GM19467 (cell line): Measurements from ENCODE around the gene AMY1A.
"Not testable (repeated sequence)": the region's sequence is repeated elsewhere in the genome, so short reads cannot be mapped to it uniquely, and the experiment has no call there.

Experiments used
- ATAC-seq: cut with Tn5 transposase; IDR thresholded peaks from one replicate; pipeline ENCODE4 v1.9.1; 2021; ENCODE audit warnings: mild to moderate bottlenecking, moderate library complexity; ENCODE audit not compliant: unreplicated experiment

AMY1A gene

GRCh38 chr1:103655460-103655859, at the start of gene AMY1A:
Gene AMY1A, plus strand, starts transcription at chr1:103655760. Its CDS starts 571 bp downstream, at chr1:103656331.
- not testable (repeated sequence) for ATAC-seq

GRCh38 chr1:103616362-103616761, 39.2 kb upstream of the AMY1A start:
- no peak for ATAC-seq

DNA sequence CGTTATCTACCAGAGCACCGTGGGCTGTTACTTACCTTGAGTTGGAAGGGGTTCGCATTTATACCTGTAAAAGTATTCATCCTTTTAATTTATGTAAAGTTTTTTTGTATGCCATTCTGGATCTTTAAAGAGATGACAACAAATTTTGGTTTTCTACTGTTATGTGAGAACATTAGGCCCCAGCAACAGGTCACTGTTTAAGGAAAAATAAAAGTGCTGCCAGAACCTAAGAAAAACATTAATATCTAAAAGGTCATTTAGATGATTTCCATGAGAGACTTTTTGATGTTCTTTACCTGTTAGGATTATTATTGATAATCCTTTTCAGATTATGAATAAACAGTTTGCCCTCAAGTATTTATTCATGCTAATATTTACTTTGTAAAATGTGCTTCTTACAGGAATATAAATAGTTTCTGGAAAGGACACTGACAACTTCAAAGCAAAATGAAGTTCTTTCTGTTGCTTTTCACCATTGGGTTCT, 38.5 kb upstream of the AMY1A start, which contains the start of gene AMY2A:
TSS of gene AMY2A (plus strand) at position 434 of the 484 bp plus-strand sequence. CDS start at position 448, 14 bp downstream.
- ATAC-seq: not testable (repeated sequence)

DNA sequence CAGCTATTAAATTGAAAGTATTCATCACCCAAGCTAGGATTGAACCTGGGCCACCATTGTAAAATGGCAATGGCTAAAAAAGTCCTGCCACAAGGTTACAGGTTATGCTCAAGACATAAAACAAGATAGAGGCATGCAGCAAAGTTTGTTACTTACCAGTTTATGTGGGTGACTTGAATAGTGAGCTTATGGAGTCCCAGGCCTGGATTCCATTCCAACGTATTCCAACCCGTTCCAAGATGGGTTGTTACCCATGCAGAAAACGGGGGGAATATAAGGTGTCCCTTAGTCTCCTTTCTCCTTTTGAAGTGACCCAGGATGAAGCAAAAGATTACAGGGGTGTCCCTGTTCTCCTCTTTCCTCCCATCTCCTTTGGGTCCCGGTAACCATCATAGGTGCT, 28.1 kb upstream of the AMY1A start:
- not testable (repeated sequence) for ATAC-seq

- not testable (repeated sequence) for ATAC-seq
Measured at GRCh38 chr1:103641194-103641593, 14.4 kb upstream of the AMY1A start.

GRCh38 chr1:103643908-103644307, 11.7 kb upstream of the AMY1A start:
- not testable (repeated sequence) for ATAC-seq

DNA sequence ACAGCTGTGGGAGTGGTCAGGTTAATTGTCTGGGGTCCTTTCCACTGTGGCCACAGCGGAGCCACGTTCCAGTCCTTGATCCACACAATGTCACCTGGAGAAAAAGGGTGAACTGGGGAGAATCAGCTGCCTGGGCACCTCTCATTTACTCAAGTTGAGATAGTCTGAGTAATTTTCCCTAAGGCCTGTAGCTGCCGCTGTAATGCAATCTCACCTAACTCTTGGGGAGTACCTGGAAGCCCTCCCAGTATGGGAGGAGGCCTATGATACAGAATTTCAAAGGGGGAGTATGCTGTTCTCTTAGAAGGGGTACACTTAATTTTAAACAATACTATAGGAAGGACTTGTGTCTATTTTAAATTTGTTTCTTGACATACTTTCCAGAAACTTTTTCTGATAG, 5.3 kb upstream of the AMY1A start:
- not testable (repeated sequence) for ATAC-seq

- ATAC-seq: not testable (repeated sequence)
Measured at GRCh38 chr1:103650889-103651288, 4.7 kb upstream of the AMY1A start.

- ATAC-seq: not testable (repeated sequence)
Measured at GRCh38 chr1:103654133-103654532, 1.4 kb upstream of the AMY1A start.

DNA sequence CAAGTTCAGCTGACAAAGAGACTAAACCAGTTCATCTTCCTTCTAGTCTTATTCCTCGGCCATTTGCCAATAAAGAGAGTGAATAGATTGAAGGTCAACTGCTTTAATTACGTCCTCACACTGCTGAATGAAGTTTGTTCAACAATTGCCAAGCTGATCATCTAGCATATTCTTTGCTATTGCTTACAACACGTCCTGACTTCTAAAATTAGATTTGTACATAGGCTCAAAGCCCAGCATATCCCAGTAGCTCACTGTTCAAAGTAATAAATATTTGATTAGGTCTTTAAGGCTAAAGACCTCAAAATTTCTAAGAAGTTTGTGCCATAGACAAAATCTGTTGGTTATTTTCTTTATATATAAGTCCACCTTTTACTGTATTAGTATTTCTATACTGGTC, 20.8 kb downstream of the AMY1A start:
- ATAC-seq: not testable (repeated sequence)

GRCh38 chr1:103696110-103696509, 40.5 kb downstream of the AMY1A start, which contains the start of gene AMY1B:
Gene AMY1B, minus strand, starts transcription at chr1:103696210. Its CDS starts 571 bp downstream, at chr1:103695639.
- not testable (repeated sequence) for ATAC-seq

- ATAC-seq: not testable (repeated sequence)
Measured at GRCh38 chr1:103697430-103697829, 41.9 kb downstream of the AMY1A start.

- ATAC-seq: not testable (repeated sequence)
Measured at GRCh38 chr1:103700669-103701068, 45.1 kb downstream of the AMY1A start.

DNA sequence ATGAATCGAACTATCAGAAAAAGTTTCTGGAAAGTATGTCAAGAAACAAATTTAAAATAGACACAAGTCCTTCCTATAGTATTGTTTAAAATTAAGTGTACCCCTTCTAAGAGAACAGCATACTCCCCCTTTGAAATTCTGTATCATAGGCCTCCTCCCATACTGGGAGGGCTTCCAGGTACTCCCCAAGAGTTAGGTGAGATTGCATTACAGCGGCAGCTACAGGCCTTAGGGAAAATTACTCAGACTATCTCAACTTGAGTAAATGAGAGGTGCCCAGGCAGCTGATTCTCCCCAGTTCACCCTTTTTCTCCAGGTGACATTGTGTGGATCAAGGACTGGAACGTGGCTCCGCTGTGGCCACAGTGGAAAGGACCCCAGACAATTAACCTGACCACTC, 45.7 kb downstream of the AMY1A start:
- not testable (repeated sequence) for ATAC-seq

DNA sequence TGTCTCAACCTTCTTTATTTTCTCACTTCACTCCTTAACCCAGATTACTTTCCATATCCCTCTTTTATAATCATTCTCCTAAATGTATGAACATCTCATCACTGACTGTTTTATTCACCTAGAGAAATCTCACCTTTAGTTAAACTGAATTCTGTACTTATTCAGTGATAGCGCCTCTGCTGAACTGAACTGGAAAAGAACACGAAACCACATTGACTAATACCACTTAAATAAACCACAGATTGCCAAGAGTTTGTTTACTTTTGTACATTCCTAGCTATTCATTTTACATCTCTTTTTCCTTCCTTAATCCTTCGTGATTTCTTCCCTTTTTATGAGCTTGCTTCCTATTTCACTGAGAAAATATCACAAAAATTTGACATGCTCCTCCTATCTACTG, 52.1 kb downstream of the AMY1A start:
- not testable (repeated sequence) for ATAC-seq

GRCh38 chr1:103710381-103710780, 54.8 kb downstream of the AMY1A start:
- not testable (repeated sequence) for ATAC-seq
